Prostate gland (tissue), 2 donors: ENCODE measurements around the gene ITGB5. TPM values are rescaled to one million over a fixed set of nuclear protein-coding genes. Genes with fewer than 3 reads are reported as not detected.

Experiments
- DNase-seq: peaks from one replicate; pipeline ENCODE4 v3.0.0-alpha.2; 2019; ENCODE audit warnings: low spot score
- H3K27ac ChIP-seq, 2 donors: fragments of 200-600 bp; sonication (generic); 2 replicates each; pipeline ENCODE4 v1.5.1; 2017 to 2019
- H3K27me3 ChIP-seq: fragments of 200-600 bp; sonication (generic); replicated peaks from 2 replicates; pipeline ENCODE4 v1.5.1; 2019; ENCODE audit not compliant: insufficient read depth
- H3K36me3 ChIP-seq, 2 donors: fragments of 200-600 bp; sonication (generic); 1 replicate in 1 of 2; 2 replicates in 1 of 2; pipeline versions ENCODE4 v1.5.1 to v1.8.1; 2017 to 2019
- H3K4me1 ChIP-seq: fragments of 200-600 bp; sonication (generic); replicated peaks from 2 replicates; pipeline ENCODE4 v1.5.1; 2019
- H3K4me3 ChIP-seq, 2 donors: fragments of 200-600 bp; sonication (generic); 2 replicates each; pipeline ENCODE4 v1.5.1; 2017 to 2019
- H3K9me3 ChIP-seq: fragments of 200-600 bp; sonication (generic); 2 replicates; pipeline ENCODE4 v1.5.1; 2017
- CTCF ChIP-seq, 4 experiments: fragments of 200-600 bp in 2 of 4; fragments of 450-650 bp in 2 of 4; sonication (generic) in 2 of 4; IDR thresholded peaks; 1 replicate in 3 of 4; 2 replicates in 1 of 4; pipeline ENCODE4 v1.5.1; 2016 to 2019; ENCODE audit warnings: antibody characterized with exemption in 4 of 4, mild to moderate bottlenecking in 2 of 4, moderate library complexity in 2 of 4
- POLR2A ChIP-seq: fragments of 450-650 bp; IDR thresholded peaks from one replicate; pipeline ENCODE4 v1.6.1; 2016; ENCODE audit warnings: antibody characterized with exemption, mild to moderate bottlenecking
- POLR2AphosphoS5 ChIP-seq: sonication (generic); formaldehyde crosslinking; IDR thresholded peaks from one replicate; pipeline ENCODE4 v1.6.1; 2017; ENCODE audit warnings: antibody characterized with exemption
- WGBS: methylation state at CpG from one replicate; pipeline ENCODE4 v1.1.5; 2018; 5-methylcytosine and 5-hydroxymethylcytosine counted together
- intact Hi-C: fragments of 100-400 bp; cut with DNase I; formaldehyde crosslinking; loops from one replicate; pipeline ENCODE4 v1.14.2; 2022
- total RNA-seq, 2 donors: library from RNA; depleted of rRNA; stranded (reverse); fragments of >200 nt; gene quantifications; one replicate each; pipeline ENCODE4 v1.1.0, GENCODE V29; 2016

The ITGB5 gene
- total RNA-seq, 2 donors from 2014 or later, result 123 to 154 TPM

- Histone ChIP-seq H3K27me3 (no peaks in the 10 kb centered on the region), H3K4me1 (no peaks in the 10 kb centered on the region), H3K4me3 (no peak overlapping the region), H3K27ac (no peak overlapping the region), H3K36me3 (peaks cover 0 to 4% of the 10 kb centered on the region in 2 donors), H3K9me3 (no peaks in the 10 kb centered on the region)
- DNase-seq, result no peak
- WGBS, result 91% methylated on average over 9 of the region's 9 CpGs
- TF ChIP-seq POLR2A (no peak), POLR2AphosphoS5 (no peak), CTCF (IDR thresholded peaks at IDR 0.05) (no peak)
- intact Hi-C loops, result loop anchor here (10.0 kb wide), 1 partner anchor 665 kb away; no protein-coding TSS in a partner anchor
Measured at GRCh38 chr3:124769462-124769861, 117.7 kb downstream of the ITGB5 start.

- H3K9me3 ChIP-seq, result no peaks in the 10 kb centered on the region
- 71% methylated on average over 7 of the region's 7 CpGs for WGBS
- no peaks in the 10 kb centered on the region for H3K4me1 ChIP-seq
- H3K27me3 ChIP-seq, result no peaks in the 10 kb centered on the region
- H3K27ac ChIP-seq, result no peak overlapping the region
- DNase-seq, result no peak
- no peak overlapping the region for H3K4me3 ChIP-seq
- intact Hi-C loops, result loop anchor here (10.0 kb wide), 1 partner anchor 666 kb away; no protein-coding TSS in a partner anchor
- H3K36me3 ChIP-seq, result peaks cover 0 to 4% of the 10 kb centered on the region in 2 donors
- TF ChIP-seq POLR2AphosphoS5 (no peak), CTCF (IDR thresholded peaks at IDR 0.05) (peak in 1 of 4 experiments; percentile 5)
Measured at GRCh38 chr3:124768812-124769211, 118.4 kb downstream of the ITGB5 start.

GRCh38 chr3:124767691-124768090 is 119.5 kb downstream of the ITGB5 start:
- no peaks in the 10 kb centered on the region for H3K9me3 ChIP-seq
- WGBS, result 91% methylated on average over 6 of the region's 6 CpGs
- TF ChIP-seq POLR2A (no peak), CTCF (IDR thresholded peaks at IDR 0.05) (no peak), POLR2AphosphoS5 (no peak)
- H3K27ac ChIP-seq, result no peak overlapping the region
- H3K36me3 ChIP-seq, result peaks cover 0 to 4% of the 10 kb centered on the region in 2 donors
- H3K27me3 ChIP-seq, result no peaks in the 10 kb centered on the region
- H3K4me1 ChIP-seq, result no peaks in the 10 kb centered on the region
- DNase-seq, result no peak
- H3K4me3 ChIP-seq, result no peak overlapping the region
- intact Hi-C loops, result loop anchor here (10.0 kb wide), 1 partner anchor 667 kb away; no protein-coding TSS in a partner anchor

DNA sequence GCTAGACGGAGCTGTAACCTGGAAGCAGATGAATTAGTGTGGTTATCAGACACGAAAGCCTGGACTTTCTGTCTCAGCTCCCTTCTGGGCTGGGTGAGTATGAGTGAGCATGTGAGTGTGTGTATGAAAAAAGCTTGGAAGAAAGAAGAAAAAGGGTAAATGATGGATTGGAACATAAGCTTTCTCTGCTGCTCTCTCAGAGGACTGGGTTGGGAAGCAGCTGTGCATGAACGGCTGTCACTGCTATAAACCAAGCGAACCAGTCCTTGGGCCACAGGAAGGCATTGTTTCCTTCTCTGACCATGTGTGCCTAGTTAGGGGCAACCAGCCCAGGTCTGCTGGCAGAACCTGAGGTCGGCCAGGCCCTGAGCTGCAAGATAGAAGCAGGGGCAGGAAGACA is 119.9 kb downstream of the ITGB5 start:
- peaks cover 0 to 4% of the 10 kb centered on the region in 2 donors for H3K36me3 ChIP-seq
- 76% methylated on average over 5 of the region's 5 CpGs for WGBS
- no peak for TF ChIP-seq POLR2AphosphoS5
- no peak for TF ChIP-seq POLR2A
- no peak for TF ChIP-seq CTCF (IDR thresholded peaks at IDR 0.05)

More for the DNA sequence above, 119.9 kb downstream of the ITGB5 start:
- H3K4me1 ChIP-seq, result peaks cover 1% of the 10 kb centered on the region
- DNase-seq, result no peak
- no peak overlapping the region for H3K4me3 ChIP-seq
- H3K27ac ChIP-seq, result no peak overlapping the region
- intact Hi-C loops, result loop anchor here (10.0 kb wide), 1 partner anchor 668 kb away; no protein-coding TSS in a partner anchor
- H3K9me3 ChIP-seq, result no peaks in the 10 kb centered on the region
- H3K27me3 ChIP-seq, result no peaks in the 10 kb centered on the region
